ELF-1 (cell line): Measurements from ENCODE around the gene LCN15.
"Not testable (repeated sequence)": the region's sequence is repeated elsewhere in the genome, so short reads cannot be mapped to it uniquely, and the experiment has no call there.

Experiments used
- DNase-seq: peaks from one replicate; pipeline ENCODE4 v3.0.0-alpha.2; 2016; ENCODE audit warnings: low read depth, low spot score

LCN15 gene

GRCh38 chr9:136764301-136764891 is at the start of gene LCN15:
Gene LCN15, minus strand, starts transcription at chr9:136764518. Its CDS starts 30 bp downstream, at chr9:136764488.
- peak; percentile 46 for DNase-seq

- no peak for DNase-seq
Measured at GRCh38 chr9:136808806-136809158, 44.5 kb upstream of the LCN15 start.

- peak; percentile 40 for DNase-seq
Measured at GRCh38 chr9:136808075-136808805, 43.9 kb upstream of the LCN15 start.

GRCh38 chr9:136807281-136808074 is 43.2 kb upstream of the LCN15 start, which contains the start of gene RABL6:
Gene RABL6, plus strand, starts transcription at chr9:136807948. Its CDS starts 249 bp downstream, at chr9:136808197.
- peak; percentile 84 for DNase-seq

- DNase-seq: no peak
Measured at GRCh38 chr9:136806631-136807201, 42.4 kb upstream of the LCN15 start.

GRCh38 chr9:136806067-136806466 is 41.7 kb upstream of the LCN15 start:
- no peak for DNase-seq

- no peak for DNase-seq
Measured at GRCh38 chr9:136805207-136805740, 41.0 kb upstream of the LCN15 start.

GRCh38 chr9:136804509-136805206 is 40.3 kb upstream of the LCN15 start:
- DNase-seq: no peak

GRCh38 chr9:136803551-136804508 is 39.5 kb upstream of the LCN15 start:
- DNase-seq: no peak

GRCh38 chr9:136803009-136803550 is 38.8 kb upstream of the LCN15 start:
- not testable (repeated sequence) for DNase-seq

- no peak for DNase-seq
Measured at GRCh38 chr9:136802321-136802720, 38.0 kb upstream of the LCN15 start.

- peak; percentile 86 for DNase-seq
Measured at GRCh38 chr9:136799854-136800657, 35.7 kb upstream of the LCN15 start.

GRCh38 chr9:136799079-136799853 is 34.9 kb upstream of the LCN15 start:
- DNase-seq: no peak

- no peak for DNase-seq
Measured at GRCh38 chr9:136798708-136799078, 34.4 kb upstream of the LCN15 start.

GRCh38 chr9:136796775-136797347 is 32.5 kb upstream of the LCN15 start:
- peak; percentile 74 for DNase-seq

GRCh38 chr9:136796238-136796774 is 32.0 kb upstream of the LCN15 start, which contains the start of gene CCDC183:
Gene CCDC183, plus strand, starts transcription at chr9:136796338. Its CDS starts 60 bp downstream, at chr9:136796398.
- DNase-seq: no peak

- DNase-seq: no peak
Measured at GRCh38 chr9:136795000-136795348, 30.7 kb upstream of the LCN15 start.
